ENCODE measurements around the gene JOSD1. TPM values are rescaled to one million over a fixed set of nuclear protein-coding genes. Genes with fewer than 3 reads are reported as not detected.
A peak's percentile ranks its signal among the peaks of the same experiment; 100 is the strongest.

JOSD1 gene
- total and polyA plus RNA-seq, 10 of the 15 experiments (the other 5 are each of a cell fraction or from before 2014, with no cell fraction given): 6.2 to 54.6 (median 40.5) TPM

GRCh38 chr22:38706101-38706900 lies 5.6 kb upstream of the JOSD1 start (continued):
- TF ChIP-seq BCLAF1 (IDR thresholded peaks at IDR 0.05) (0 out of 2 replicates have a peak, but pooled peaks have one; percentile 56), PKNOX1 (IDR thresholded peaks at IDR 0.05) (no peak), MXI1 (IDR thresholded peaks at IDR 0.05; ENCODE audit: low read depth, low read length) (peak; percentile 64), GATAD2B (conservative IDR thresholded peaks at IDR 0.05; ENCODE audit: low read depth) (peak; percentile 88), BACH1 (IDR thresholded peaks at IDR 0.05; ENCODE audit: borderline replicate concordance) (peak; percentile 90), HDGF (IDR thresholded peaks at IDR 0.05) (0 out of 2 replicates have a peak, but pooled peaks have one; percentile 34), POLR2AphosphoS5 (IDR thresholded peaks at IDR 0.05; ENCODE audit: low read length) (no peak; the same call in 1 of the 2 replicates), SIN3A (IDR thresholded peaks at IDR 0.05; ENCODE audit: low read depth, low read length) (peak; percentile 70), IKZF2 (IDR thresholded peaks at IDR 0.05) (0 out of 4 replicates have a peak, but pooled peaks of 1 of the 2 experiments have one; percentile 28), MTA3 (IDR thresholded peaks at IDR 0.05; ENCODE audit: borderline replicate concordance, low read length) (no peak), CHD2 (IDR thresholded peaks at IDR 0.05; ENCODE audit: borderline replicate concordance, low read depth, low read length) (no peak), MLLT1 (IDR thresholded peaks at IDR 0.05) (0 out of 2 replicates have a peak, but pooled peaks have one; percentile 45), ZNF217 (IDR thresholded peaks at IDR 0.05) (0 out of 2 replicates have a peak, but pooled peaks have one; percentile 26), ZNF384 (IDR thresholded peaks at IDR 0.05; ENCODE audit: borderline replicate concordance, low read depth, low read length) (no peak), HCFC1 (IDR thresholded peaks at IDR 0.05; ENCODE audit: low read length) (peak; percentile 5; the same call in 1 of the 2 replicates), TCF3 (IDR thresholded peaks at IDR 0.05; ENCODE audit: borderline replicate concordance, insufficient read depth, low read depth, low read length) (peak; percentile 38; the same call in 1 of the 2 replicates), SMARCA5 (IDR thresholded peaks at IDR 0.05) (peak; percentile 94), MAX (IDR thresholded peaks at IDR 0.05; ENCODE audit: low read depth, low read length) (no peak), PAX8 (IDR thresholded peaks at IDR 0.05) (no peak), ATF3 (IDR thresholded peaks at IDR 0.05; ENCODE audit: borderline replicate concordance, extremely low read depth, low read depth, low read length) (no peak), DPF2 (IDR thresholded peaks at IDR 0.05) (peak; percentile 49; the same call in 1 of the 2 replicates), SPI1 (IDR thresholded peaks at IDR 0.05; ENCODE audit: borderline replicate concordance, insufficient read depth, low read depth, low read length) (no peak), ZNF24 (IDR thresholded peaks at IDR 0.05) (peak; percentile 61), POU2F2 (IDR thresholded peaks at IDR 0.05; ENCODE audit: borderline replicate concordance, low read depth, low read length) (no peak), ZSCAN29 (IDR thresholded peaks at IDR 0.05) (peak; percentile 64; the same call in 1 of the 2 replicates)
